WERI-Rb-1 (cell line): ENCODE measurements around the gene ABCD1.

Source experiments
- DNase-seq: peaks from one replicate; pipeline ENCODE4 v3.0.0-alpha.2; 2020
- H3K27ac ChIP-seq: fragments of 250-450 bp; sonication (Bioruptor Pico); 2 replicates; pipeline ENCODE4 v1.5.1; 2020; ENCODE audit warnings: mild to moderate bottlenecking, moderate library complexity
- H3K27me3 ChIP-seq: fragments of 250-450 bp; sonication (Bioruptor Pico); 2 replicates; pipeline ENCODE4 v1.5.1; 2021; ENCODE audit warnings: mild to moderate bottlenecking, low read depth, moderate library complexity; ENCODE audit not compliant: insufficient read depth, severe bottlenecking
- H3K36me3 ChIP-seq: fragments of 250-450 bp; sonication (Bioruptor Pico); 2 replicates; pipeline ENCODE4 v1.5.1; 2020; ENCODE audit warnings: mild to moderate bottlenecking, moderate library complexity
- H3K4me3 ChIP-seq: 2 replicates; pipeline ENCODE4 v1.5.1; 2011; ENCODE audit warnings: low read depth, mild to moderate bottlenecking, control low read depth, low read length
- H3K9me3 ChIP-seq: fragments of 250-450 bp; sonication (Bioruptor Pico); 2 replicates; pipeline ENCODE4 v1.5.1; 2021; ENCODE audit warnings: mild to moderate bottlenecking, moderate library complexity; ENCODE audit not compliant: severe bottlenecking
- TF ChIP-seq, protein P1 (sequence below): IDR thresholded peaks from 2 replicates; pipeline ENCODE4 v1.5.1; 2011; ENCODE audit warnings: low read depth, mild to moderate bottlenecking, control low read depth, inconsistent platforms, low read length

The ABCD1 gene

GRCh38 chrX:153778181-153778580, 53.5 kb downstream of the ABCD1 start:
- H3K36me3 ChIP-seq: no peaks in the 10 kb centered on the region; the same call in none of the 2 replicates
- H3K4me3 ChIP-seq: no peak overlapping the region
- no peaks in the 10 kb centered on the region for H3K9me3 ChIP-seq
- DNase-seq: no peak
- TF ChIP-seq, protein P1, sequence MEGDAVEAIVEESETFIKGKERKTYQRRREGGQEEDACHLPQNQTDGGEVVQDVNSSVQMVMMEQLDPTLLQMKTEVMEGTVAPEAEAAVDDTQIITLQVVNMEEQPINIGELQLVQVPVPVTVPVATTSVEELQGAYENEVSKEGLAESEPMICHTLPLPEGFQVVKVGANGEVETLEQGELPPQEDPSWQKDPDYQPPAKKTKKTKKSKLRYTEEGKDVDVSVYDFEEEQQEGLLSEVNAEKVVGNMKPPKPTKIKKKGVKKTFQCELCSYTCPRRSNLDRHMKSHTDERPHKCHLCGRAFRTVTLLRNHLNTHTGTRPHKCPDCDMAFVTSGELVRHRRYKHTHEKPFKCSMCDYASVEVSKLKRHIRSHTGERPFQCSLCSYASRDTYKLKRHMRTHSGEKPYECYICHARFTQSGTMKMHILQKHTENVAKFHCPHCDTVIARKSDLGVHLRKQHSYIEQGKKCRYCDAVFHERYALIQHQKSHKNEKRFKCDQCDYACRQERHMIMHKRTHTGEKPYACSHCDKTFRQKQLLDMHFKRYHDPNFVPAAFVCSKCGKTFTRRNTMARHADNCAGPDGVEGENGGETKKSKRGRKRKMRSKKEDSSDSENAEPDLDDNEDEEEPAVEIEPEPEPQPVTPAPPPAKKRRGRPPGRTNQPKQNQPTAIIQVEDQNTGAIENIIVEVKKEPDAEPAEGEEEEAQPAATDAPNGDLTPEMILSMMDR: no peak
- no peak overlapping the region for H3K27ac ChIP-seq
- H3K27me3 ChIP-seq: peaks cover 12% of the 10 kb centered on the region

- TF ChIP-seq, protein P1: peak; percentile 40
- Histone ChIP-seq H3K4me3 (no peak overlapping the region), H3K27ac (no peak overlapping the region), H3K9me3 (no peaks in the 10 kb centered on the region), H3K36me3 (no peaks in the 10 kb centered on the region; the same call in none of the 2 replicates), H3K27me3 (peaks cover 15% of the 10 kb centered on the region)
- DNase-seq: no peak
Observed at GRCh38 chrX:153778684-153779101, 54.0 kb downstream of the ABCD1 start.

GRCh38 chrX:153779891-153780677, 55.4 kb downstream of the ABCD1 start:
- peak overlapping the region; percentile 10 for H3K4me3 ChIP-seq
- TF ChIP-seq, protein P1: no peak
- H3K27ac ChIP-seq: peak overlapping the region; percentile 74
- H3K27me3 ChIP-seq: peaks cover 15% of the 10 kb centered on the region
- DNase-seq: peak; percentile 42
- H3K36me3 ChIP-seq: no peaks in the 10 kb centered on the region; the same call in none of the 2 replicates
- no peaks in the 10 kb centered on the region for H3K9me3 ChIP-seq

- TF ChIP-seq, protein P1: no peak
- H3K36me3 ChIP-seq: peaks cover 7% of the 10 kb centered on the region
- H3K9me3 ChIP-seq: no peaks in the 10 kb centered on the region
- H3K27me3 ChIP-seq: peaks cover 13% of the 10 kb centered on the region
- DNase-seq: peak; percentile 65
- H3K27ac ChIP-seq: peak within 1 kb of the TSS; percentile 74
- H3K4me3 ChIP-seq: peak within 1 kb of the TSS; percentile 10
Observed at GRCh38 chrX:153780678-153781427, 56.2 kb downstream of the ABCD1 start, which contains the start of gene SRPK3. SRPK3 (plus strand) TSS chrX:153781041; CDS start chrX:153781087, 46 bp downstream.

DNA sequence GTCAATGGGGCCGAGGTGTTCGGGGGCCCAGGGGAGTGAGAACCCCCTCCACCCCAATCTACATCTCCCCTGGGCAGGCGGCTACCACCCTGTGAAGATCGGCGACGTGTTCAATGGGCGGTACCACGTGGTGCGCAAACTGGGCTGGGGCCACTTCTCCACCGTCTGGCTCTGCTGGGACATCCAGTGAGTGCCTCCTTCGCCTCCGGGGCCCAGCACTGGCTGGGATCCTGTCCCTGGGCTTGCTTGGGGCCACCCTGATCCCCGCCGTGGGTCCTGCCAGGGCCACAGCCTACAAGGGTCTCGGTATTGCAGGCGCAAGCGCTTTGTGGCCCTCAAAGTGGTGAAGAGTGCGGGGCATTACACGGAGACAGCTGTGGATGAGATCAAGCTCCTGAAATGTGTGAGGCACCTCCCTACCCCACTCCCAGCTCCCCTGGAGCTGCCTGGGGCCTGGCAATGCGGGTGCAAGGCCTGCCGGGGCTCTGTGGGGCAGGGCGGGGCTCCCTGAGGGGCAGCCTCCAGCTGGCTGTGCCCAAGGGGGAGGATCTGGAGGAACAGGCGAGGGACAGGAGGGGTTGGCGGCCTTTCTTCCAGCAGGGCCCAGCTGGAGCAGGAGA, 56.9 kb downstream of the ABCD1 start:
- Histone ChIP-seq H3K27me3 (peaks cover 12% of the 10 kb centered on the region), H3K27ac (peak overlapping the region; percentile 74), H3K4me3 (peak overlapping the region; percentile 10), H3K36me3 (peaks cover 14% of the 10 kb centered on the region), H3K9me3 (no peaks in the 10 kb centered on the region)
- TF ChIP-seq, protein P1: no peak
- no peak for DNase-seq
